SK-N-SH (cell line): ENCODE results near the gene NEK10. TPM values are rescaled to one million over a fixed set of nuclear protein-coding genes. Genes with fewer than 3 reads are reported as not detected.
A peak's percentile ranks its signal among the peaks of the same experiment; 100 is the strongest.

Experiments used
- CTCF ChIA-PET: fragments of 300-600, 350-600 bp; formaldehyde crosslinking; extraction: SDS; loops from one replicate; lab custom pipeline; 2021; lab: Yijun Ruan, JAX
- POLR2A ChIA-PET: fragments of 350-600 bp; sonication (Branson Sonifier 250); formaldehyde crosslinking; extraction: SDS; loops from one replicate; lab custom pipeline; 2020; ENCODE audit warnings: antibody characterized with exemption, inconsistent platforms; lab: Yijun Ruan, JAX
- DNase-seq: peaks from one replicate; pipeline ENCODE4 v3.0.0; 2012
- H2AFZ ChIP-seq: fragments of 200-600 bp; sonication (generic); 2 replicates; pipeline ENCODE4 v1.8.1; 2016; ENCODE audit warnings: antibody characterized with exemption, mild to moderate bottlenecking, low read depth
- H3F3A ChIP-seq: fragments of 200-600 bp; sonication (generic); replicated peaks from 2 replicates; pipeline ENCODE3; 2016; ENCODE audit warnings: antibody characterized with exemption, mild to moderate bottlenecking; ENCODE audit not compliant: insufficient read depth
- H3K27ac ChIP-seq, 2 experiments: fragments of 200-500 bp in 1 of 2; fragments of 200-600 bp in 1 of 2; sonication (Bioruptor generic) in 1 of 2; sonication (generic), shearing (Covaris generic) in 1 of 2; 2 replicates each; pipeline versions ENCODE4 v1.5.1 to v1.6.1; 2014 to 2016; ENCODE audit warnings: low read depth in 2 of 2, inconsistent platforms in 1 of 2, low read length in 1 of 2, mild to moderate bottlenecking in 1 of 2, mixed read lengths in 1 of 2
- H3K27me3 ChIP-seq: fragments of 200-600 bp; sonication (generic), shearing (Covaris generic); 2 replicates; pipeline ENCODE4 v1.6.1; 2016; ENCODE audit warnings: mixed run types; ENCODE audit not compliant: insufficient read depth
- H3K36me3 ChIP-seq, 2 experiments: fragments of 200-500 bp in 1 of 2; fragments of 200-600 bp in 1 of 2; sonication (Bioruptor generic) in 1 of 2; sonication (generic) in 1 of 2; replicated peaks in 1 of 2; 2 replicates each; pipeline versions ENCODE3 to v1.5.1; 2014 to 2016; ENCODE audit warnings: low read length in 1 of 2, mild to moderate bottlenecking in 1 of 2; ENCODE audit not compliant: insufficient read depth in 2 of 2, control insufficient read depth in 1 of 2
- H3K4me1 ChIP-seq, 2 experiments: fragments of 200-500 bp in 1 of 2; fragments of 200-600 bp in 1 of 2; sonication (Bioruptor generic) in 1 of 2; sonication (generic), shearing (Covaris generic) in 1 of 2; 2 replicates each; pipeline versions ENCODE4 v1.5.1 to v1.6.1; 2014 to 2016; ENCODE audit warnings: low read depth in 1 of 2, low read length in 1 of 2, mixed run types in 1 of 2; ENCODE audit not compliant: insufficient read depth in 2 of 2, control insufficient read depth in 1 of 2
- H3K4me2 ChIP-seq: fragments of 200-600 bp; sonication (generic), shearing (Covaris generic); 2 replicates; pipeline ENCODE4 v1.6.1; 2017; ENCODE audit warnings: mixed run types
- H3K4me3 ChIP-seq, 2 experiments: fragments of 200-500 bp in 1 of 2; fragments of 200-600 bp in 1 of 2; sonication (Bioruptor generic) in 1 of 2; sonication (generic), shearing (Covaris generic) in 1 of 2; 2 replicates each; pipeline versions ENCODE4 v1.5.1 to v1.8.1; 2014 to 2016; ENCODE audit warnings: low read depth in 2 of 2, inconsistent platforms in 1 of 2, low read length in 1 of 2, mild to moderate bottlenecking in 1 of 2, mixed read lengths in 1 of 2, moderate library complexity in 1 of 2
- H3K79me2 ChIP-seq: fragments of 200-600 bp; sonication (generic); 2 replicates; pipeline ENCODE4 v1.8.1; 2017; ENCODE audit warnings: mild to moderate bottlenecking; ENCODE audit not compliant: insufficient read depth
- H3K9ac ChIP-seq: fragments of 200-600 bp; sonication (generic); 2 replicates; pipeline ENCODE4 v1.6.1; 2017; ENCODE audit warnings: mixed run types
- H3K9me2 ChIP-seq: fragments of 200-600 bp; sonication (generic); 2 replicates; pipeline ENCODE4 v1.6.1; 2017; ENCODE audit warnings: mixed run types
- H3K9me3 ChIP-seq: fragments of 200-600 bp; sonication (generic); 2 replicates; pipeline ENCODE4 v1.6.1; 2017; ENCODE audit warnings: mixed run types, mild to moderate bottlenecking, moderate library complexity
- H4K20me1 ChIP-seq: fragments of 200-600 bp; sonication (generic); 2 replicates; pipeline ENCODE4 v1.6.1; 2017; ENCODE audit warnings: mild to moderate bottlenecking, mixed run types; ENCODE audit not compliant: insufficient read depth
- CHD2 ChIP-seq: fragments of 150-350 bp; IDR thresholded peaks from 2 replicates; pipeline ENCODE4 v1.6.1; 2018; ENCODE audit warnings: low read length; ENCODE audit not compliant: partially characterized antibody
- ELF1 ChIP-seq: IDR thresholded peaks from 2 replicates; pipeline ENCODE4 v1.4.0; 2012
- EZH2phosphoT487 ChIP-seq: fragments of 200-600 bp; sonication (generic); IDR thresholded peaks from 2 replicates; pipeline ENCODE4 v1.6.1; 2017; ENCODE audit warnings: low read depth, mixed run types, mild to moderate bottlenecking, antibody characterized with exemption, moderate library complexity, borderline replicate concordance
- GABPA ChIP-seq: IDR thresholded peaks from 2 replicates; pipeline ENCODE4 v1.4.0; 2012; ENCODE audit warnings: low read depth, mild to moderate bottlenecking
- GATA2 ChIP-seq: sonication (generic); formaldehyde crosslinking; IDR thresholded peaks from 2 replicates; pipeline ENCODE4 v1.5.0; 2020; ENCODE audit warnings: mild to moderate bottlenecking, missing genetic modification reagents
- JUND ChIP-seq: IDR thresholded peaks from 2 replicates; pipeline ENCODE4 v1.4.0; 2012
- MAX ChIP-seq: IDR thresholded peaks from 2 replicates; pipeline ENCODE4 v1.4.0; 2012; ENCODE audit warnings: low read depth
- MXI1 ChIP-seq: IDR thresholded peaks from 2 replicates; pipeline ENCODE4 v1.6.1; 2012; ENCODE audit warnings: mild to moderate bottlenecking, low read depth, low read length, improper control_type of control experiment
- NFIC ChIP-seq: IDR thresholded peaks from 2 replicates; pipeline ENCODE4 v1.4.0; 2012; ENCODE audit warnings: borderline replicate concordance
- NRF1 ChIP-seq: IDR thresholded peaks from 2 replicates; pipeline ENCODE4 v1.6.1; 2012; ENCODE audit warnings: low read depth, mild to moderate bottlenecking, low read length
- RAD21 ChIP-seq: IDR thresholded peaks from 2 replicates; pipeline ENCODE4 v1.6.1; 2012; ENCODE audit warnings: mild to moderate bottlenecking, low read length
- RCOR1 ChIP-seq: fragments of 150-350 bp; IDR thresholded peaks from 2 replicates; pipeline ENCODE4 v1.6.1; 2017; ENCODE audit warnings: antibody characterized with exemption, low read length
- REST ChIP-seq: IDR thresholded peaks from 2 replicates; pipeline ENCODE4 v1.6.1; 2012; ENCODE audit warnings: mild to moderate bottlenecking, low read depth, low read length, moderate library complexity
- RFX5 ChIP-seq: IDR thresholded peaks from 2 replicates; pipeline ENCODE4 v1.6.1; 2012; ENCODE audit warnings: mild to moderate bottlenecking, improper control_type of control experiment, low read length
- RXRA ChIP-seq: IDR thresholded peaks from 2 replicates; pipeline ENCODE4 v1.4.0; 2012; ENCODE audit warnings: low read depth, mild to moderate bottlenecking, borderline replicate concordance
- SIN3A ChIP-seq: IDR thresholded peaks from 2 replicates; pipeline ENCODE4 v1.6.1; 2012; ENCODE audit warnings: low read depth, mild to moderate bottlenecking, low read length, moderate library complexity, borderline replicate concordance
- TCF12 ChIP-seq: IDR thresholded peaks from 2 replicates; pipeline ENCODE4 v1.4.0; 2012
- TEAD4 ChIP-seq: IDR thresholded peaks from 2 replicates; pipeline ENCODE4 v1.4.0; 2012; ENCODE audit warnings: mild to moderate bottlenecking, borderline replicate concordance; ENCODE audit not compliant: insufficient read depth
- USF2 ChIP-seq: fragments of 150-350 bp; IDR thresholded peaks from 2 replicates; pipeline ENCODE4 v1.6.1; 2017; ENCODE audit warnings: antibody characterized with exemption, low read length, low read depth, borderline replicate concordance
- WGBS: methylation state at CpG from one replicate; pipeline ENCODE4 v1.1.6; 2017; ENCODE audit warnings: low lambda C conversion rate; 5-methylcytosine and 5-hydroxymethylcytosine counted together
- polyA plus RNA-seq, 3 experiments: library from polyadenylated mRNA; depleted of rRNA; stranded (reverse); fragments of >200 nt; gene quantifications; 2 replicates each; pipeline ENCODE4 v1.2.3, GENCODE V29; 2012
- TF ChIP-seq, protein P1 (sequence below): IDR thresholded peaks from 2 replicates; pipeline ENCODE4 v1.4.0; 2012; ENCODE audit warnings: low read depth, borderline replicate concordance

The NEK10 gene
- polyA plus RNA-seq, 1 of the 3 experiments (the other 2 are of a cell fraction) = 1.0 TPM

DNA sequence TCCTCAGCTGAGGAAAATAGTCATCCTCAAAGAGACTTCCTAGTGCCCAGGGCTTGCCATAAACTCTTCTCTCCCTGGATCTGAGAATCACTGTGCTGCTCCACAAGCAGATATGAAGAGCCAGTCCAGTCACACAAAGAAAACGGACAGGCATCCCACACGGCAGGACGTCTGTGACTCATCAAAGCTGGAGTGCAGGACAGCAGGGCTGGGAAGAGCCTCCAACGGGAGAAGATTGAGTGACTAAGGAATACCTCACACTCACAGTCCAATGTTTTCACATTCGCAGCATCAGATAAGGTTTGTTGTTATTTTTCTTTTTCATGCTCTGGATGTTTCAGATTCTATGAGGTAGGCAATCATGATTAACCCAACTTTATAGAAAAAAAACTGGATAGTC is 57.8 kb downstream of the NEK10 start (continued):
- no peak for TF ChIP-seq REST
- TF ChIP-seq RAD21 = no peak

DNA sequence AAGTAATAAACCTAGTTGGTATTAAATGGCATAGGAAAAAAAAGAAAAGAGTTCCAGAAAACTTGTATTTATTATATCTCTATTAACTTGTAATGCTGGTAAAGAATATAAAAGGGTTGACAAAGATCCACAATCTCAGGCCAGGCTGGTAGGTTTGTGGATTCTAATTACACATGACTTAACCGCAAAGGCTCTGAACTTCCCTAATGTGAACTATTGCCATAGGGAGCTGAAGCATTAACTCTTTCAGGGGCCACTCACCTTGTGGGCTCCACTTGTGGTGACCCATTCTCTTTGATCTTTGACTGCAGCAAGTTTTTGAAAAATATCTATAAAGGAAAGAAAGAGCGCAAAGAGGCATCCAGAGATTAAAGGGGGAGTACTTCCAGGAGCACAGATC is 58.5 kb downstream of the NEK10 start:
- WGBS = 92% methylated on average over 2 of the region's 2 CpGs
- no peaks in the 10 kb centered on the region for H3K9me2 ChIP-seq
- H3K4me1 ChIP-seq = peaks cover 0 to 5% of the 10 kb centered on the region in 2 experiments; a peak in 1 of 4 replicates
- H3K79me2 ChIP-seq = no peaks in the 10 kb centered on the region
- ChIA-PET POLR2A (no interaction called here), CTCF (interaction anchor here (1.3 to 2.6 kb wide), 5 partner anchors 11 to 1000 kb away, joined by 4 to 15 read pairs (median 4); no protein-coding TSS in a partner anchor)
- peak overlapping the region; percentile 82 for H2AFZ ChIP-seq
- peak overlapping the region; percentile 63 for H3K4me2 ChIP-seq
- peak overlapping the region in 1 of 2 experiments; percentile 90; a peak in 3 of 4 replicates for H3K27ac ChIP-seq
- TF ChIP-seq MAX = no peak
- TF ChIP-seq TCF12 = no peak
- TF ChIP-seq SIN3A = no peak
- no peak for TF ChIP-seq JUND
- no peak for TF ChIP-seq NFIC
- H3F3A ChIP-seq = peaks cover 23% of the 10 kb centered on the region
- no peaks in the 10 kb centered on the region for H4K20me1 ChIP-seq
- DNase-seq = no peak
- no peak overlapping the region for H3K4me3 ChIP-seq
- H3K36me3 ChIP-seq = no peaks in the 10 kb centered on the region
- no peaks in the 10 kb centered on the region; the same call in 1 of the 2 replicates for H3K9me3 ChIP-seq
- H3K9ac ChIP-seq = peak overlapping the region; percentile 54; the same call in 1 of the 2 replicates
- no peaks in the 10 kb centered on the region for H3K27me3 ChIP-seq

DNA sequence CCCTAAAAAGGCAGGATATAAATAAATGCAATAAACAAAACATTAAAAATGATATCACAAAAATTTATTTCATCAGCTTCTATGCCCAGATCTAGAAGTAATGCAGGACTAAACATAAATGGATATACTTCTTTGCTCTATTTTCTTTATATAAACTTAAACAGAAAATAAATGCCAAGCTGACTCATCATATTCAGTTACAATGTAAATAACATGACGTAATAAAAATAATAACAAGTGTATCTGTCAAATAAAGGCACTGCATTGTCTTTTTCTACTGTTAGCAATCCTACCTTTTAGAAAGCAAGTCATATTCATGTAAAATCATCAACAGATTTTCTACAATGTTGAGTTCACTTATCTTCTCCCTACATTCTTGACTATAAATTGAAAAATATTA is 61.6 kb downstream of the NEK10 start:
- POLR2A ChIA-PET = no interaction called here
- H2AFZ ChIP-seq = no peak overlapping the region
- no peak overlapping the region for H3K27ac ChIP-seq
- H3K36me3 ChIP-seq = peaks cover 0 to 4% of the 10 kb centered on the region in 2 experiments
- H3K79me2 ChIP-seq = no peaks in the 10 kb centered on the region
- H3K9ac ChIP-seq = no peak overlapping the region
- DNase-seq = no peak
- peaks cover 0 to 5% of the 10 kb centered on the region in 2 experiments; a peak in 1 of 4 replicates for H3K4me1 ChIP-seq
- CTCF ChIA-PET = no interaction called here
- H3K4me2 ChIP-seq = no peak overlapping the region
- TF ChIP-seq ELF1 (no peak), MAX (no peak), GATA2 (CRISPR knock-in tag) (no peak), NFIC (no peak), EZH2phosphoT487 (no peak), RFX5 (no peak), JUND (no peak), USF2 (no peak), NRF1 (no peak), MXI1 (no peak), SIN3A (no peak), GABPA (no peak), CHD2 (no peak), TEAD4 (no peak), RCOR1 (no peak), RXRA (no peak)
- TF ChIP-seq, protein P1, sequence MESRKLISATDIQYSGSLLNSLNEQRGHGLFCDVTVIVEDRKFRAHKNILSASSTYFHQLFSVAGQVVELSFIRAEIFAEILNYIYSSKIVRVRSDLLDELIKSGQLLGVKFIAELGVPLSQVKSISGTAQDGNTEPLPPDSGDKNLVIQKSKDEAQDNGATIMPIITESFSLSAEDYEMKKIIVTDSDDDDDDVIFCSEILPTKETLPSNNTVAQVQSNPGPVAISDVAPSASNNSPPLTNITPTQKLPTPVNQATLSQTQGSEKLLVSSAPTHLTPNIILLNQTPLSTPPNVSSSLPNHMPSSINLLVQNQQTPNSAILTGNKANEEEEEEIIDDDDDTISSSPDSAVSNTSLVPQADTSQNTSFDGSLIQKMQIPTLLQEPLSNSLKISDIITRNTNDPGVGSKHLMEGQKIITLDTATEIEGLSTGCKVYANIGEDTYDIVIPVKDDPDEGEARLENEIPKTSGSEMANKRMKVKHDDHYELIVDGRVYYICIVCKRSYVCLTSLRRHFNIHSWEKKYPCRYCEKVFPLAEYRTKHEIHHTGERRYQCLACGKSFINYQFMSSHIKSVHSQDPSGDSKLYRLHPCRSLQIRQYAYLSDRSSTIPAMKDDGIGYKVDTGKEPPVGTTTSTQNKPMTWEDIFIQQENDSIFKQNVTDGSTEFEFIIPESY = no peak
- no peaks in the 10 kb centered on the region; the same call in 1 of the 2 replicates for H3K9me3 ChIP-seq
- H3K4me3 ChIP-seq = no peak overlapping the region
- no peaks in the 10 kb centered on the region for H3K27me3 ChIP-seq
- H3F3A ChIP-seq = peaks cover 21% of the 10 kb centered on the region
- no peaks in the 10 kb centered on the region for H3K9me2 ChIP-seq
- WGBS = 66% methylated on average over 1 of the region's 1 CpG
- H4K20me1 ChIP-seq = no peaks in the 10 kb centered on the region
